ENCODE data around the gene NUAK1.

NUAK1 gene

DNA sequence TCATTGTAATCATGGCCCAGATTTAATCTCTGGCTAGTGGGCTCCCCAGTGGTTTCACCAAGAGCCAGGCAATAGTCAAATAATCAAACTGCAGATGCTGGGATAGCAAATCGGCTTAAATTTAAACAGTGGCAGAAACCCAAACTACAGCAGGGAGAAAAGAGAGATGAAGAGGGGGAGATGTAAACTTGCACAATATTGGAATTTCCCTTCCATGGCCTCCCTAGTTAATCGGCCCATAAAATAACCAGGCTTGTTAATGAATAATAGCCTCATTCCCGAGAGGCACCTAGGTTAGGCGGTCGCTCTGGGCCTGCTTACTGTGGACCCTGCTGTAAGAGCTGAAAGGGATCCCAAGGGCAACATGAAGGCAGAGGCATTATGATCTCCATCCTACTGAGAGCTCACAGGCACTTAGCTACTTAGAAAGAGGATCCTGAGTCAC lies 116.2 kb downstream of the NUAK1 start:
- H3K4me2 ChIP-seq (ENCODE audit: low read length) = peak overlapping the region; percentile 48
- H3K79me2 ChIP-seq (ENCODE audit: low read length) = no peaks in the 10 kb centered on the region
- H3K9ac ChIP-seq (ENCODE audit: low read length) = peak overlapping the region; percentile 5; the same call in 1 of the 2 replicates
- peaks cover 13% of the 10 kb centered on the region for H3K36me3 ChIP-seq (replicated peaks; ENCODE audit: low read depth, low read length)
- TF ChIP-seq, protein P1, sequence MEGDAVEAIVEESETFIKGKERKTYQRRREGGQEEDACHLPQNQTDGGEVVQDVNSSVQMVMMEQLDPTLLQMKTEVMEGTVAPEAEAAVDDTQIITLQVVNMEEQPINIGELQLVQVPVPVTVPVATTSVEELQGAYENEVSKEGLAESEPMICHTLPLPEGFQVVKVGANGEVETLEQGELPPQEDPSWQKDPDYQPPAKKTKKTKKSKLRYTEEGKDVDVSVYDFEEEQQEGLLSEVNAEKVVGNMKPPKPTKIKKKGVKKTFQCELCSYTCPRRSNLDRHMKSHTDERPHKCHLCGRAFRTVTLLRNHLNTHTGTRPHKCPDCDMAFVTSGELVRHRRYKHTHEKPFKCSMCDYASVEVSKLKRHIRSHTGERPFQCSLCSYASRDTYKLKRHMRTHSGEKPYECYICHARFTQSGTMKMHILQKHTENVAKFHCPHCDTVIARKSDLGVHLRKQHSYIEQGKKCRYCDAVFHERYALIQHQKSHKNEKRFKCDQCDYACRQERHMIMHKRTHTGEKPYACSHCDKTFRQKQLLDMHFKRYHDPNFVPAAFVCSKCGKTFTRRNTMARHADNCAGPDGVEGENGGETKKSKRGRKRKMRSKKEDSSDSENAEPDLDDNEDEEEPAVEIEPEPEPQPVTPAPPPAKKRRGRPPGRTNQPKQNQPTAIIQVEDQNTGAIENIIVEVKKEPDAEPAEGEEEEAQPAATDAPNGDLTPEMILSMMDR (IDR thresholded peaks at IDR 0.05; ENCODE audit: low read depth, low read length) = no peak
- no peak for TF ChIP-seq EZH2phosphoT487 (IDR thresholded peaks at IDR 0.05; ENCODE audit: low read depth)
- peak overlapping the region; percentile 90 for H3K27ac ChIP-seq (ENCODE audit: low read length)
- H3K27me3 ChIP-seq (ENCODE audit: low read depth, low read length) = no peaks in the 10 kb centered on the region
- no peak overlapping the region for H3K4me3 ChIP-seq (ENCODE audit: low read length)
- peak overlapping the region; percentile 10; the same call in 1 of the 2 replicates for H2AFZ ChIP-seq (ENCODE audit: low read depth, low read length)
- peaks cover 39% of the 10 kb centered on the region for H3K4me1 ChIP-seq (ENCODE audit: low read length)
- H4K20me1 ChIP-seq (ENCODE audit: insufficient read depth, low read length) = no peaks in the 10 kb centered on the region
- peaks cover 12% of the 10 kb centered on the region; the same call in 1 of the 2 replicates for H3K9me3 ChIP-seq (ENCODE audit: insufficient read depth, low read length)

DNA sequence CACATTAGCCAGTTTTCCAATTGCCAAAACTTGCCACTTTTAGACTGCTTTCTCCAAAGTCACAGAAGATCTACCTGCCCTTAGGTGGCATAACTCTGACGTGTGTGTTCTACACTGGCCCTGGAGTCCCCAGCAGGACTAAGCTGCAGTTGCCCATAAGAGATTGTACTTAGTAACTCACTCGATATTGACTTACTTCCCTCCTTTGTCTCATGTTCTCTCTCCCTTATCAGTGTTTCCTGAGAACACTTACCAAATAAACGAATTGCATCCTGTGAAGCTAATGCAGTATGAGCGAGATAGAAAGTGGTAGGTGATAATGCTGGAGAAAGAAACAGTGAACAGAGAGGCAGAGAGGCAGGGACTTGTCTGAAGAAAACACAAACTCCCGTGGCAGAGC lies 117.2 kb downstream of the NUAK1 start:
- Histone ChIP-seq H3K79me2 (ENCODE audit: low read length) (no peaks in the 10 kb centered on the region), H3K4me3 (ENCODE audit: low read length) (no peak overlapping the region), H3K9me3 (ENCODE audit: insufficient read depth, low read length) (peaks cover 12% of the 10 kb centered on the region; the same call in 1 of the 2 replicates), H3K27ac (ENCODE audit: low read length) (no peak overlapping the region), H2AFZ (ENCODE audit: low read depth, low read length) (no peak overlapping the region), H3K36me3 (replicated peaks; ENCODE audit: low read depth, low read length) (peaks cover 13% of the 10 kb centered on the region), H3K27me3 (ENCODE audit: low read depth, low read length) (no peaks in the 10 kb centered on the region), H3K4me1 (ENCODE audit: low read length) (peaks cover 39% of the 10 kb centered on the region), H4K20me1 (ENCODE audit: insufficient read depth, low read length) (no peaks in the 10 kb centered on the region), H3K4me2 (ENCODE audit: low read length) (no peak overlapping the region), H3K9ac (ENCODE audit: low read length) (no peak overlapping the region)
- TF ChIP-seq, protein P1 (IDR thresholded peaks at IDR 0.05; ENCODE audit: low read depth, low read length) = no peak
- no peak for TF ChIP-seq EZH2phosphoT487 (IDR thresholded peaks at IDR 0.05; ENCODE audit: low read depth)

DNA sequence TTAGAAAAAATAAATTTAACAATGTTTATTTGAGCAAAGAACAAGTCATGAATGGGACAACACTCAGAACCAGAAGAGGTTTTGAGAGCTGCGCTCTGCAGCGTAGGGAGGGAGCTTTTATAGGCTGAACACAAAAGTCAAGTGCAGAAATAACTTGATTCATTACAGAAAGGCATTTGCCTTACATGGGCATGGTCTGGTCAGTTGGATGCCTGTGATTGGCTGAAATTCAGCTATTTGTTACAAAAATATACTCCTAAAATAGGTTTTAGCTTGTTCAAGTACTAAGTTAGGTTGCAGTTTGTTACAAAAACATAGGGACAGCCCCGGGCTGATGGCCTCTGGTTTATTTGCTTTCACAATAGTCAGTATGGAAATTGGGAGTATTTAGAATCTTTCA lies 118.0 kb downstream of the NUAK1 start:
- Histone ChIP-seq H3K27ac (ENCODE audit: low read length) (no peak overlapping the region), H3K27me3 (ENCODE audit: low read depth, low read length) (no peaks in the 10 kb centered on the region), H4K20me1 (ENCODE audit: insufficient read depth, low read length) (no peaks in the 10 kb centered on the region), H3K9me3 (ENCODE audit: insufficient read depth, low read length) (peaks cover 12% of the 10 kb centered on the region; the same call in 1 of the 2 replicates), H3K79me2 (ENCODE audit: low read length) (no peaks in the 10 kb centered on the region), H3K9ac (ENCODE audit: low read length) (no peak overlapping the region), H3K36me3 (replicated peaks; ENCODE audit: low read depth, low read length) (peaks cover 13% of the 10 kb centered on the region), H3K4me3 (ENCODE audit: low read length) (no peak overlapping the region), H3K4me1 (ENCODE audit: low read length) (peaks cover 39% of the 10 kb centered on the region), H3K4me2 (ENCODE audit: low read length) (no peak overlapping the region), H2AFZ (ENCODE audit: low read depth, low read length) (no peak overlapping the region)
- TF ChIP-seq EZH2phosphoT487 (IDR thresholded peaks at IDR 0.05; ENCODE audit: low read depth) = no peak
- TF ChIP-seq, protein P1 (IDR thresholded peaks at IDR 0.05; ENCODE audit: low read depth, low read length) = no peak

DNA sequence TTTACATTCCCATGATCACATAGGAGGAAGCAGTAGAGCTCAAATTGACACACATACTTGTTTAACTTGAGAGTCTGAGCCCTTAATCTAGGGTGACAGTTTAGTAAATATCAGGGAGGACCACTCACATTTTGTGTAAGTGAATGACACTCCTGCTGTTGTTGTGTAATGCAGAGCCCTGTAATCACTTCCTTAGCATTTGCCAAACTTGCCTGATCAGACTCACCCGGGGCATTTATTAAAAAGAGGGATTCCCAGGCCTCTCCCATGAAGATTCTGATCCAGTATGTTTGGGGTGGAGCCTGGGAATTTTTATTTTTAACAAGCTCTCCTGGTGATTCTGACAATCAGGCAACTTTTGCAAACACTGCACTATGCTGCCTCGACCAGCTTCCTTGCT lies 119.6 kb downstream of the NUAK1 start:
- no peak overlapping the region for H2AFZ ChIP-seq (ENCODE audit: low read depth, low read length)
- no peak overlapping the region for H3K27ac ChIP-seq (ENCODE audit: low read length)
- H3K27me3 ChIP-seq (ENCODE audit: low read depth, low read length) = no peaks in the 10 kb centered on the region
- peaks cover 12% of the 10 kb centered on the region; the same call in 1 of the 2 replicates for H3K9me3 ChIP-seq (ENCODE audit: insufficient read depth, low read length)
- H3K4me3 ChIP-seq (ENCODE audit: low read length) = no peak overlapping the region
- H3K4me1 ChIP-seq (ENCODE audit: low read length) = peaks cover 28% of the 10 kb centered on the region
- H4K20me1 ChIP-seq (ENCODE audit: insufficient read depth, low read length) = no peaks in the 10 kb centered on the region
- H3K36me3 ChIP-seq (replicated peaks; ENCODE audit: low read depth, low read length) = peaks cover 13% of the 10 kb centered on the region
- no peak overlapping the region for H3K9ac ChIP-seq (ENCODE audit: low read length)
- no peaks in the 10 kb centered on the region for H3K79me2 ChIP-seq (ENCODE audit: low read length)
- H3K4me2 ChIP-seq (ENCODE audit: low read length) = no peak overlapping the region
- TF ChIP-seq, protein P1 (IDR thresholded peaks at IDR 0.05; ENCODE audit: low read depth, low read length) = no peak
- TF ChIP-seq EZH2phosphoT487 (IDR thresholded peaks at IDR 0.05; ENCODE audit: low read depth) = no peak

Measured in OCI-LY3 (cell line).